GM12873 (cell line): ENCODE results near the gene KCP.

Experiments
- CTCF ChIP-seq: IDR thresholded peaks from 2 replicates; pipeline ENCODE4 v1.5.1; 2012; ENCODE audit warnings: low read depth, mild to moderate bottlenecking, moderate library complexity, low read length, control low read depth; ENCODE audit not compliant: insufficient read depth; ENCODE audit errors: missing control alignments

The KCP gene

GRCh38 chr7:128865303-128865702, 45.2 kb downstream of the KCP start:
- TF ChIP-seq CTCF, result no peak

DNA sequence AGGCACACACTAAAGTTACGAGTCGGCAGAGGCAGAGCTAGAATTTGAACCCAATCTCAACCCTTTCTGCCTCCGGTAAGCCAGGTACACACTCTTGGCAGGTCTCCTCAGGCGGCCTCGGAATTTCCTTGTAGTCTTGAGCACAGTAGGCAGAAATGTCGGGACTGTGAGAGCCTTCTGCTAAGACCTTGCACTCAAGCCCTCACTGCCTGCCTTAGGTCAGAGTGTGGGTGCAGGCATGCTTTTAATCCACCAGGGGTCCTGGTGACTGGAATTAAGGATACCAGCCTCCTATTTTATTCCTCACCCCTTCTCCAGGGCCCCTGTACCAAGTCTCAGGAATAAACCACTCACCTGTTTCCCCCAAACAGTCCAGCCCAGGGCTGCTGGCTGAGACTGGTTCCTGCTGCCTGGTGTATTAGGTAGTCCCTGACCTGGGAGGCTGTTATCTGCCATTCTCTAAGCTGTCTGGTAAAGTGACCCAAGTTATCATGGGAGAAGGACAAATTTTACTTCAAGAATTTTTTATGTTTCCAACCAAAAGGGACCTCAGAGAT, 47.0 kb downstream of the KCP start:
- peak; percentile 79 for TF ChIP-seq CTCF

DNA sequence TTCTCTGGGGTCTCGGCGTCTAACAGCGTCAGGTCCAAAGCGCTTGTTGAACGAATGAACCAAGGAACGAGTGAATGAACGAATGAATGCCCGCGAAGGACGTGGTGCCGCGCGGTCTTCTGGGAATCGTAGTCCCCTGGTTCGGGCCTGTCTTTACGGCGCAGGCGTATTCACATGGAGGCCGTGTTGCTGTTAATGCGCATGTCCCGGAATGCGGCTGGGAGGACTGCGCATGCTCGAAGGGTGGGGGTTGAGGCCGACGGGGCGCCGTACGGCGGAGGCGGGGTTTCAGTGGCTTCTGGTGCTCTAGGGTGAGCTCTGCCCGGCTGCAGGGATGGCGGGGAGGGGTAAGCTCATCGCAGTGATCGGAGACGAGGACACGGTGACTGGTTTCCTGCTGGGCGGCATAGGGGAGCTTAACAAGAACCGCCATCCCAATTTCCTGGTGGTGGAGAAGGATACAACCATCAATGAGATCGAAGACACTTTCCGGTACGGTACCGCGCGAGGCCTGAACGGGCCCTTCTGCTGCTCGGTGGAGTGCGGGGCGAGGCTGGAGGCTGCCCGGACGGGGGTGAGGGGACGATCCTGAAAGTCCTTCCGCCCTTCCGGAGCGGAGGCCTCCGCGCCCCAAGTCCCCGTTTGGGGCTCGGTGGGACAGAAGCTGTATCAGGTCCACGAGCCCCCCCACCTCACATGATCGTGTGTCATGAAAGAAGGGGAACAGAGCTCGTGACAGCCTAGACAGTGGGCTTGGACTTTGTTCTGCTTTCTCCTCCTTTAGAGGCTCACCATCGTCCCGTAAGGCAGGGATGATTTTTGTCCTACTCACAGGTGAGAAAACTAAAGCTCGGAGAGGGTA, 47.7 kb downstream of the KCP start, which contains the start of gene ATP6V1F:
TSS of gene ATP6V1F (plus strand) at position 286 of the 862 bp plus-strand sequence. CDS start at position 335, 49 bp downstream.
- peak; percentile 5 for TF ChIP-seq CTCF

- no peak for TF ChIP-seq CTCF
These were observed 48.4 kb downstream of the KCP start for GRCh38 chr7:128861957-128862570.

- peak; percentile 14 for TF ChIP-seq CTCF
These were observed 50.1 kb downstream of the KCP start for GRCh38 chr7:128860158-128861073.

DNA sequence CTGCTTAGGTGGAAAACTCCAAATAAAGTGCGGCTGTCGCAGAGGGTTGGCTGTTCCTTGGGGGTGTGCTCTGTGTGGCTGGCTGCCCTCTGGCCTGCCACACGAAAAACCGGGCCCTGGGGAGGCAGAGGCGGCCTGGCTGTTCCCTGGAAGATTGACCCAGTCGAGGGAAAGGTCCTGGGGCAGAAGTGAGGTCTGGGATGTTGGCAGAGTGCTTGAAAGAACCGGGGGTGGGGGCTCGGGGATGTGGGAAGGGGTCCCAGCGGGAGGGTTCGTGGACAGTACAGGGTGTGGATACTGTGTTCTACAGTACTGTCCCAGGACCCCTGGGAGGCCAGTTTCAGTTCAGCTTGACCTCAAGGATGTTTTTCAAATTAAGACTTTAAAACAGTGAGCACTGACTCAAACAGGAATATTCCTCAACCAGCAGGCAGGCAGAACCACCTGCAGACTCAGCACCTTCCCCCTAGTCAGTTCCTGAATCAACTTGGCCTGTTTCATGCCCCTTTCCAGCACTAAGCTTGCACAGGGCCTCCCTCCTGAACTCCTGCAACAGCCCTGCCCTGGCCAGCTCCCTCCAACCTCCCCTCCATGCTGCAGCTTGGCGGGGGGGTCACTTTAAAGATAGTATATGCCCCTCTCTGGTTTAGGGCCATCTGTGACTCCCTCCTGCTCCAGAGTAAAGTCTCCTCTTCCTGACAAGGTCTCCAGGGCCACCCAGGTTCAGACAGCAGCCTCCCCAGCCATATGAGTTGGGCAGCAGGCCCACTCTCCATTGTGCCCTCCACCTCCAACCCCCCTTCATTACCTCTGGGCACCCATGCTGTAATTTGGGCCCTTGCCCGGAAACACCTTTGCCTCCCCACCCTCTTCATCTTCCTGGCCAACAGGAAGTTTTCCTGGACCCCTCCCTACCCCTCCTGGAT, 51.0 kb downstream of the KCP start:
- TF ChIP-seq CTCF, result no peak
